GM12878 (cell line): ENCODE measurements around the gene VSTM2L. TPM values are rescaled to one million over a fixed set of nuclear protein-coding genes. Genes with fewer than 3 reads are reported as not detected.

Experiments used
- ATAC-seq: fragments of 200-7000 bp; cut with Tn5 transposase; 3 replicates; pipeline ENCODE4 v1.9.1; 2020; ENCODE audit warnings: mild to moderate bottlenecking, moderate library complexity
- BruUV-seq: library from RNA; stranded (reverse); fragments of 400-500 nt; replicated peaks from 2 replicates; lab custom pipeline; 2021; lab: Mats Ljungman, UMichigan
- CTCF ChIA-PET: fragments of 300-600 bp; sonication (Branson Sonifier 250); formaldehyde crosslinking; extraction: SDS; loops from one replicate; lab custom pipeline; 2021; ENCODE audit warnings: inconsistent platforms; lab: Yijun Ruan, JAX
- POLR2A ChIA-PET: fragments of 350-600 bp; formaldehyde crosslinking; extraction: SDS; loops from one replicate; lab custom pipeline; 2021; ENCODE audit warnings: inconsistent platforms; lab: Charles Lee
- RAD21 ChIA-PET: fragments of 300-600 bp; sonication (Branson Sonifier 250); formaldehyde crosslinking; loops from one replicate; lab custom pipeline; 2023; ENCODE audit warnings: antibody characterized with exemption; ENCODE audit not compliant: unreplicated experiment; lab: Charles Lee
- SMC1A ChIA-PET: fragments of 300-600 bp; sonication (Branson Sonifier 250); formaldehyde crosslinking; loops from one replicate; lab custom pipeline; 2023; ENCODE audit not compliant: unreplicated experiment, uncharacterized antibody; lab: Charles Lee
- DNase-seq: peaks from one replicate; pipeline ENCODE4 v3.0.0-alpha.2; 2011; ENCODE audit warnings: low read depth, low spot score
- FAIRE-seq: peaks from 3 replicates; lab custom pipeline; 2011; peaks lifted over from hg19 to GRCh38; lab: Jason Lieb, UNC
- H2AFZ ChIP-seq: 2 replicates; pipeline ENCODE4 v1.6.0; 2011; ENCODE audit warnings: low read depth, low read length, control low read depth; ENCODE audit not compliant: control insufficient read depth
- H3K27ac ChIP-seq: 2 replicates; pipeline ENCODE4 v1.5.1; 2011; ENCODE audit warnings: control low read depth; ENCODE audit not compliant: control insufficient read depth, insufficient read depth
- H3K27me3 ChIP-seq, 2 experiments: replicated peaks in 1 of 2; 2 replicates each; pipeline versions ENCODE4 v1.6.0 to v1.6.1; 2011; ENCODE audit warnings: low read length in 1 of 2; ENCODE audit not compliant: control insufficient read depth in 2 of 2, insufficient read depth in 2 of 2
- H3K36me3 ChIP-seq, 2 experiments: 2 replicates each; pipeline ENCODE4 v1.5.1; 2011; ENCODE audit warnings: low read length in 1 of 2; ENCODE audit not compliant: control insufficient read depth in 2 of 2, insufficient read depth in 2 of 2
- H3K4me1 ChIP-seq: 2 replicates; pipeline ENCODE4 v1.6.1; 2011; ENCODE audit warnings: mild to moderate bottlenecking, low read length, moderate library complexity, mixed read lengths; ENCODE audit not compliant: control insufficient read depth, insufficient read depth
- H3K4me2 ChIP-seq: 2 replicates; pipeline ENCODE4 v1.6.0; 2011; ENCODE audit warnings: control low read depth; ENCODE audit not compliant: control insufficient read depth, insufficient read depth
- H3K4me3 ChIP-seq: fragments of 200-600 bp; sonication (generic); 2 replicates; pipeline ENCODE4 v1.5.1; 2016
- H3K79me2 ChIP-seq: 2 replicates; pipeline ENCODE4 v1.6.0; 2011; ENCODE audit warnings: low read length; ENCODE audit not compliant: control insufficient read depth, insufficient read depth
- H3K9ac ChIP-seq: 2 replicates; pipeline ENCODE4 v1.8.0; 2011; ENCODE audit warnings: low read length, control low read depth, mixed read lengths; ENCODE audit not compliant: control insufficient read depth, insufficient read depth
- H3K9me3 ChIP-seq: replicated peaks from 3 replicates; pipeline ENCODE4 v1.5.1; 2011; ENCODE audit warnings: mild to moderate bottlenecking, low read length; ENCODE audit not compliant: control insufficient read depth, insufficient read depth
- H4K20me1 ChIP-seq: 2 replicates; pipeline ENCODE4 v1.6.0; 2011; ENCODE audit not compliant: control insufficient read depth, insufficient read depth
- IRF3 ChIP-seq: fragments of 450-650 bp; IDR thresholded peaks from 2 replicates; pipeline ENCODE4 v1.6.1; 2014; ENCODE audit warnings: mild to moderate bottlenecking
- KAT2A ChIP-seq: conservative IDR thresholded peaks from 2 replicates; pipeline ENCODE4 v1.6.1; 2011; ENCODE audit warnings: low read depth, low read length; ENCODE audit not compliant: control insufficient read depth
- NR2F1 ChIP-seq: fragments of 450-650 bp; conservative IDR thresholded peaks from 2 replicates; pipeline ENCODE4 v1.6.1; 2017; ENCODE audit warnings: mild to moderate bottlenecking
- RUNX3 ChIP-seq: IDR thresholded peaks from 2 replicates; pipeline ENCODE4 v1.6.1; 2012; ENCODE audit warnings: low read length, inconsistent platforms
- SMC3 ChIP-seq: IDR thresholded peaks from 2 replicates; pipeline ENCODE4 v1.6.1; 2011; ENCODE audit warnings: low read length, improper control_type of control experiment, borderline replicate concordance
- USF1 ChIP-seq: IDR thresholded peaks from 2 replicates; pipeline ENCODE4 v1.6.1; 2011; ENCODE audit warnings: borderline replicate concordance, low read depth, mild to moderate bottlenecking, moderate library complexity, mixed read lengths, low read length; ENCODE audit not compliant: insufficient read depth; ENCODE audit errors: extremely low read length
- ZSCAN29 ChIP-seq: fragments of 450-650 bp; IDR thresholded peaks from 2 replicates; pipeline ENCODE4 v1.6.1; 2017; ENCODE audit warnings: mild to moderate bottlenecking, moderate library complexity
- ZZZ3 ChIP-seq: IDR thresholded peaks from 2 replicates; pipeline ENCODE4 v1.6.1; 2011; ENCODE audit warnings: low read depth; ENCODE audit not compliant: control insufficient read depth, insufficient read length
- WGBS: methylation state at CpG from one replicate; pipeline ENCODE4 v1.1.6; 2016; ENCODE audit warnings: low lambda C conversion rate; ENCODE audit not compliant: insufficient replicate concordance, insufficient coverage; ENCODE audit errors: missing lambda C conversion rate; 5-methylcytosine and 5-hydroxymethylcytosine counted together
- in situ Hi-C: fragments of 300-500 bp; cut with MboI; formaldehyde crosslinking; loops from 9 replicates; pipeline ENCODE4 v1.14.3; 2018; ENCODE audit warnings: mixed read lengths
- intact Hi-C: fragments of 100-400 bp; cut with micrococcal nuclease; formaldehyde crosslinking; loops from one replicate; pipeline ENCODE4 v1.14.2; 2022; ENCODE audit not compliant: unreplicated experiment
- polyA plus RNA-seq, 11 experiments: library from polyadenylated mRNA; depleted of rRNA in 4 of 11; unstranded in 6 of 11; stranded (reverse) in 5 of 11; fragments of >200 nt; fragmentation: Nextera tagmentation in 4 of 11; fragmentation: Illumina TruSeq in 1 of 11; extraction: Ambion mirVana in 4 of 11; extraction: Trizol in 1 of 11; gene quantifications; 1 replicate in 1 of 11; 2 replicates in 10 of 11; pipeline versions ENCODE4 v1.2.1 to v1.2.3, GENCODE V29; 2011 to 2016; ENCODE audit warnings: inconsistent platforms in 2 of 11, missing spikeins in 2 of 11, low read depth in 1 of 11
- total RNA-seq, 4 experiments: library from RNA; depleted of rRNA in 3 of 4; stranded (reverse); fragments of >200 nt in 3 of 4; fragmentation: Illumina TruSeq in 1 of 4; extraction: Trizol in 1 of 4; gene quantifications; 2 replicates each; pipeline versions ENCODE4 v1.2.1 to v1.2.3, GENCODE V29; 2013 to 2021

VSTM2L gene
- total and polyA plus RNA-seq, 10 of the 15 experiments (the other 5 are each of a cell fraction or from before 2014, with no cell fraction given): 0.05 to 1.5 (median 0.63) TPM; not detected in 2

GRCh38 chr20:37876863-37877262, 26.1 kb upstream of the VSTM2L start (continued):
- TF ChIP-seq ZZZ3 (no peak), USF1 (no peak), SMC3 (no peak), RUNX3 (no peak), NR2F1 (no peak), KAT2A (no peak), ZSCAN29 (no peak)

- in situ Hi-C loops: no loop called here
- no TSS peak for BruUV-seq
- ChIA-PET SMC1A (interaction anchor here (1.5 kb wide), 1 partner anchor 303 kb away, joined by 3 read pairs; no protein-coding TSS in a partner anchor), CTCF (no interaction called here), RAD21 (no interaction called here), POLR2A (no interaction called here)
- 75% methylated on average over 20 of the region's 20 CpGs for WGBS
- Histone ChIP-seq H2AFZ (no peak overlapping the region), H3K36me3 (peaks cover 0 to 4% of the 10 kb centered on the region in 2 experiments; a peak in 3 of 4 replicates), H3K27ac (no peak overlapping the region), H3K27me3 (no peaks in the 10 kb centered on the region), H3K4me3 (no peak overlapping the region), H3K79me2 (no peaks in the 10 kb centered on the region), H3K4me1 (no peaks in the 10 kb centered on the region), H3K9me3 (no peaks in the 10 kb centered on the region), H4K20me1 (no peaks in the 10 kb centered on the region), H3K9ac (no peak overlapping the region), H3K4me2 (no peak overlapping the region)
- DNase-seq: no peak
- no peak for TF ChIP-seq IRF3
- FAIRE-seq: no peak
- no peak for ATAC-seq
- intact Hi-C loops: no loop called here
Observed at GRCh38 chr20:37877832-37878772, 24.8 kb upstream of the VSTM2L start.
